Activated CD4-positive, CD25-positive, alpha-beta regulatory T cell treated with anti-CD3 and anti-CD28 coated beads, Interleukin-2, amount 50 U/mL, for 72 hours (primary cell): ENCODE results near the gene PAPSS2.
"Not testable (repeated sequence)": the region's sequence is repeated elsewhere in the genome, so short reads cannot be mapped to it uniquely, and the experiment has no call there.

Experiments
- DNase-seq: peaks from one replicate; pipeline ENCODE4 v3.0.0; 2021

PAPSS2 gene

GRCh38 chr10:87712913-87713616 is 53.4 kb downstream of the PAPSS2 start:
- DNase-seq = no peak

- DNase-seq = no peak
Measured at GRCh38 chr10:87713707-87714106, 54.0 kb downstream of the PAPSS2 start.

- no peak for DNase-seq
Measured at GRCh38 chr10:87715552-87716347, 56.1 kb downstream of the PAPSS2 start.

GRCh38 chr10:87716348-87716670 is 56.6 kb downstream of the PAPSS2 start:
- no peak for DNase-seq

GRCh38 chr10:87720665-87721064 is 61.0 kb downstream of the PAPSS2 start:
- DNase-seq = no peak

- DNase-seq = no peak
Measured at GRCh38 chr10:87721781-87722180, 62.1 kb downstream of the PAPSS2 start.

- DNase-seq = no peak
Measured at GRCh38 chr10:87722716-87723115, 63.0 kb downstream of the PAPSS2 start.

- DNase-seq = no peak
Measured at GRCh38 chr10:87723500-87723899, 63.8 kb downstream of the PAPSS2 start.

- DNase-seq = no peak
Measured at GRCh38 chr10:87724789-87725188, 65.1 kb downstream of the PAPSS2 start.

GRCh38 chr10:87729940-87730339 is 70.3 kb downstream of the PAPSS2 start:
- no peak for DNase-seq

- no peak for DNase-seq
Measured at GRCh38 chr10:87733081-87733480, 73.4 kb downstream of the PAPSS2 start.

- DNase-seq = no peak
Measured at GRCh38 chr10:87734987-87735827, 75.5 kb downstream of the PAPSS2 start.

- not testable (repeated sequence) for DNase-seq
Measured at GRCh38 chr10:87738253-87738652, 78.6 kb downstream of the PAPSS2 start.

GRCh38 chr10:87739703-87740102 is 80.0 kb downstream of the PAPSS2 start:
- DNase-seq = no peak

GRCh38 chr10:87740254-87740655 is 80.6 kb downstream of the PAPSS2 start:
- no peak for DNase-seq

- DNase-seq = not testable (repeated sequence)
Measured at GRCh38 chr10:87742992-87743610, 83.4 kb downstream of the PAPSS2 start.

GRCh38 chr10:87744606-87745005 is 84.9 kb downstream of the PAPSS2 start:
- DNase-seq = no peak

GRCh38 chr10:87746911-87747310 is 87.2 kb downstream of the PAPSS2 start:
- DNase-seq = no peak

- not testable (repeated sequence) for DNase-seq
Measured at GRCh38 chr10:87748244-87748643, 88.6 kb downstream of the PAPSS2 start.

- no peak for DNase-seq
Measured at GRCh38 chr10:87750001-87750671, 90.5 kb downstream of the PAPSS2 start.

- DNase-seq = no peak
Measured at GRCh38 chr10:87750817-87751216, 91.1 kb downstream of the PAPSS2 start.

- no peak for DNase-seq
Measured at GRCh38 chr10:87751274-87751673, 91.6 kb downstream of the PAPSS2 start.

- no peak for DNase-seq
Measured at GRCh38 chr10:87752566-87752965, 92.9 kb downstream of the PAPSS2 start.
